HG02943 (cell line): Measurements from ENCODE around the gene PLCB1.

Experiments used
- ATAC-seq: cut with Tn5 transposase; IDR thresholded peaks from one replicate; pipeline ENCODE4 v1.9.1; 2021; ENCODE audit warnings: mild to moderate bottlenecking, low read depth, moderate library complexity; ENCODE audit not compliant: unreplicated experiment

Gene PLCB1

GRCh38 chr20:8523684-8524083 is 391.6 kb downstream of the PLCB1 start:
- no peak for ATAC-seq

- ATAC-seq, result no peak
These were observed 392.3 kb downstream of the PLCB1 start for GRCh38 chr20:8524101-8525016.

GRCh38 chr20:8525017-8525343 is 392.9 kb downstream of the PLCB1 start:
- ATAC-seq, result no peak

GRCh38 chr20:8526610-8527009 is 394.5 kb downstream of the PLCB1 start:
- no peak for ATAC-seq

GRCh38 chr20:8527998-8528723 is 396.1 kb downstream of the PLCB1 start:
- no peak for ATAC-seq

GRCh38 chr20:8530022-8530421 is 398.0 kb downstream of the PLCB1 start:
- ATAC-seq, result no peak

- no peak for ATAC-seq
These were observed 400.1 kb downstream of the PLCB1 start for GRCh38 chr20:8532169-8532568.

- no peak for ATAC-seq
These were observed 402.5 kb downstream of the PLCB1 start for GRCh38 chr20:8534368-8535160.

GRCh38 chr20:8535403-8536261 is 403.6 kb downstream of the PLCB1 start:
- no peak for ATAC-seq

- no peak for ATAC-seq
These were observed 404.2 kb downstream of the PLCB1 start for GRCh38 chr20:8536262-8536618.

- ATAC-seq, result no peak
These were observed 408.4 kb downstream of the PLCB1 start for GRCh38 chr20:8540466-8540865.

GRCh38 chr20:8542110-8542486 is 410.0 kb downstream of the PLCB1 start:
- no peak for ATAC-seq

- no peak for ATAC-seq
These were observed 413.1 kb downstream of the PLCB1 start for GRCh38 chr20:8545212-8545611.

GRCh38 chr20:8547035-8547650 is 415.1 kb downstream of the PLCB1 start:
- no peak for ATAC-seq

- no peak for ATAC-seq
These were observed 416.0 kb downstream of the PLCB1 start for GRCh38 chr20:8547968-8548588.

GRCh38 chr20:8549192-8549591 is 417.1 kb downstream of the PLCB1 start:
- no peak for ATAC-seq

- no peak for ATAC-seq
These were observed 425.6 kb downstream of the PLCB1 start for GRCh38 chr20:8557711-8558110.

- no peak for ATAC-seq
These were observed 430.3 kb downstream of the PLCB1 start for GRCh38 chr20:8562356-8562755.

GRCh38 chr20:8568075-8568474 is 436.0 kb downstream of the PLCB1 start:
- no peak for ATAC-seq
